ENCODE measurements around the gene IGSF9. TPM values are rescaled to one million over a fixed set of nuclear protein-coding genes. Genes with fewer than 3 reads are reported as not detected.

The IGSF9 gene
- total and polyA plus RNA-seq, 2 of the 13 experiments (the other 11 are each of a cell fraction or from before 2014, with no cell fraction given), result 0.03 TPM; not detected in 1

DNA sequence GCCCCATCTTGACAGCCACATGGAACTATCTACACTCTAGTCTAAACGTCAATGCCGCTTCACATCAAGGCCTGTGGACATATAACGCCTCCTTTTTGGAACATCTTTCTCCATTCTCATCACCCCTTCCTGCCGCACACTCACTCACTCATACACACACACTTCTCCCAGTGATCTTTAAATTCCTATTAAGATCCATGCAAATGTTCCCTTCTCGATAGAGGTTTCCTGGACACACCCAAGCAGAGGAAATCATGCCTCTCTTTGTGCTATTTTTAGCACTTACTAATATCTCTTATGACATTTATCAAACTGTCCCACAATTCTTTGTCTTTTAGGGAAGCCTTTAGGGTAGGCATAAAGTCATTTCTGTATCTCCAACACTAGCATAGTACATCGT lies 36.9 kb upstream of the IGSF9 start:
- H4K20me1 ChIP-seq (ENCODE audit: insufficient read depth, low read length), result no peaks in the 10 kb centered on the region
- H3K4me3 ChIP-seq (replicated peaks in 1 of 3; ENCODE audit: insufficient read depth in 1 of 3, low read depth in 2 of 3, low read length in 3 of 3), result no peak overlapping the region
- intact Hi-C loops (cut with micrococcal nuclease; ENCODE audit: unreplicated experiment), result no loop called here
- no peak for TF ChIP-seq CENPX (CRISPR knock-in tag; IDR thresholded peaks at IDR 0.05)
- no peak for TF ChIP-seq ZFP37 (CRISPR knock-in tag; IDR thresholded peaks at IDR 0.05; ENCODE audit: borderline replicate concordance)
- TF ChIP-seq ZNF501 (CRISPR knock-in tag; IDR thresholded peaks at IDR 0.05), result no peak
- no peak for TF ChIP-seq PLRG1 (conservative IDR thresholded peaks at IDR 0.05)
- no peak for TF ChIP-seq FOXA3 (CRISPR knock-in tag; IDR thresholded peaks at IDR 0.05)
- TF ChIP-seq ZBTB1 (CRISPR knock-in tag; IDR thresholded peaks at IDR 0.05; ENCODE audit: borderline replicate concordance), result no peak
- no peak for TF ChIP-seq BORCS8-MEF2B (CRISPR knock-in tag; IDR thresholded peaks at IDR 0.05)
- TF ChIP-seq, protein P1, sequence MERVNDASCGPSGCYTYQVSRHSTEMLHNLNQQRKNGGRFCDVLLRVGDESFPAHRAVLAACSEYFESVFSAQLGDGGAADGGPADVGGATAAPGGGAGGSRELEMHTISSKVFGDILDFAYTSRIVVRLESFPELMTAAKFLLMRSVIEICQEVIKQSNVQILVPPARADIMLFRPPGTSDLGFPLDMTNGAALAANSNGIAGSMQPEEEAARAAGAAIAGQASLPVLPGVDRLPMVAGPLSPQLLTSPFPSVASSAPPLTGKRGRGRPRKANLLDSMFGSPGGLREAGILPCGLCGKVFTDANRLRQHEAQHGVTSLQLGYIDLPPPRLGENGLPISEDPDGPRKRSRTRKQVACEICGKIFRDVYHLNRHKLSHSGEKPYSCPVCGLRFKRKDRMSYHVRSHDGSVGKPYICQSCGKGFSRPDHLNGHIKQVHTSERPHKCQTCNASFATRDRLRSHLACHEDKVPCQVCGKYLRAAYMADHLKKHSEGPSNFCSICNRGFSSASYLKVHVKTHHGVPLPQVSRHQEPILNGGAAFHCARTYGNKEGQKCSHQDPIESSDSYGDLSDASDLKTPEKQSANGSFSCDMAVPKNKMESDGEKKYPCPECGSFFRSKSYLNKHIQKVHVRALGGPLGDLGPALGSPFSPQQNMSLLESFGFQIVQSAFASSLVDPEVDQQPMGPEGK (CRISPR knock-in tag; IDR thresholded peaks at IDR 0.05), result no peak
- TF ChIP-seq REL (CRISPR knock-in tag; conservative IDR thresholded peaks at IDR 0.05), result no peak
- no peak for TF ChIP-seq ATF7 (IDR thresholded peaks at IDR 0.05)
- TF ChIP-seq ATF7 (CRISPR knock-in tag; IDR thresholded peaks at IDR 0.05), result no peak
- no peak for TF ChIP-seq SMARCE1 (IDR thresholded peaks at IDR 0.05; ENCODE audit: borderline replicate concordance)
- no peak for TF ChIP-seq RARA (CRISPR knock-in tag; IDR thresholded peaks at IDR 0.05)
- TF ChIP-seq GTF2F1 (IDR thresholded peaks at IDR 0.05; ENCODE audit: low read length), result no peak
- TF ChIP-seq, protein P2, sequence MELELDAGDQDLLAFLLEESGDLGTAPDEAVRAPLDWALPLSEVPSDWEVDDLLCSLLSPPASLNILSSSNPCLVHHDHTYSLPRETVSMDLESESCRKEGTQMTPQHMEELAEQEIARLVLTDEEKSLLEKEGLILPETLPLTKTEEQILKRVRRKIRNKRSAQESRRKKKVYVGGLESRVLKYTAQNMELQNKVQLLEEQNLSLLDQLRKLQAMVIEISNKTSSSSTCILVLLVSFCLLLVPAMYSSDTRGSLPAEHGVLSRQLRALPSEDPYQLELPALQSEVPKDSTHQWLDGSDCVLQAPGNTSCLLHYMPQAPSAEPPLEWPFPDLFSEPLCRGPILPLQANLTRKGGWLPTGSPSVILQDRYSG (CRISPR knock-in tag; IDR thresholded peaks at IDR 0.05), result no peak
- TF ChIP-seq ZNF569 (CRISPR knock-in tag; IDR thresholded peaks at IDR 0.05; ENCODE audit: borderline replicate concordance), result no peak
- no peak for TF ChIP-seq NKX3-1 (CRISPR knock-in tag; IDR thresholded peaks at IDR 0.05)
- no peak for TF ChIP-seq ONECUT2 (CRISPR knock-in tag; IDR thresholded peaks at IDR 0.05)
- BruUV-seq (replicated peaks), result no TSS peak
- no peak overlapping the region for H3K9ac ChIP-seq (ENCODE audit: insufficient read depth, low read depth, low read length)
- 47% methylated on average over 5 of the region's 6 CpGs for WGBS (ENCODE audit: low lambda C conversion rate)
- H3K27ac ChIP-seq (ENCODE audit: extremely low read length, insufficient read depth, low read length), result no peak overlapping the region
- H3K4me2 ChIP-seq (ENCODE audit: low read depth, low read length), result no peak overlapping the region
- ChIA-PET POLR2A (no interaction called here), CTCF (ENCODE audit: low intra/inter-chr PET ratio, low total read pairs) (no interaction called here)
- no peak overlapping the region for H2AFZ ChIP-seq (ENCODE audit: low read length)
- H3K9me3 ChIP-seq (ENCODE audit: low read length), result no peaks in the 10 kb centered on the region
- DNase-seq (ENCODE audit: low spot score) (no peak), FAIRE-seq (no peak), ATAC-seq (no peak)
- no peaks in the 10 kb centered on the region for H3K36me3 ChIP-seq (replicated peaks in 1 of 2; ENCODE audit: control insufficient read depth in 1 of 2, insufficient read depth in 2 of 2, low read length in 2 of 2)
- H3K27me3 ChIP-seq (ENCODE audit: control insufficient read depth in 1 of 2, insufficient read depth in 2 of 2, low read length in 2 of 2), result peaks cover 1 to 15% of the 10 kb centered on the region in 2 experiments; a peak in 3 of 5 replicates
- in situ Hi-C loops (cut with HindIII; ENCODE audit: extremely low pct_ligation_motif_present, low pct_unique_long_range_greater_than_20kb), result no loop called here
- H3K79me2 ChIP-seq (ENCODE audit: insufficient read depth, low read length), result no peaks in the 10 kb centered on the region
- H3K4me1 ChIP-seq (ENCODE audit: insufficient read depth, low read length), result no peaks in the 10 kb centered on the region
